AG04450 (cell line): ENCODE results near the gene ENTR1. TPM values are rescaled to one million over a fixed set of nuclear protein-coding genes. Genes with fewer than 3 reads are reported as not detected.
A peak's percentile ranks its signal among the peaks of the same experiment; 100 is the strongest.

ENCODE experiments used
- CTCF ChIA-PET: fragments of 300-600, 350-600 bp; formaldehyde crosslinking; extraction: SDS; loops from one replicate; lab custom pipeline; 2022; ENCODE audit warnings: antibody characterized with exemption, inconsistent platforms; lab: Charles Lee
- POLR2A ChIA-PET: fragments of 350-600 bp; formaldehyde crosslinking; extraction: SDS; loops from one replicate; lab custom pipeline; 2021; ENCODE audit warnings: antibody characterized with exemption, inconsistent platforms; lab: Yijun Ruan, JAX
- DNase-seq: peaks from one replicate; pipeline ENCODE4 v3.0.0-alpha.2; 2011; ENCODE audit warnings: low read depth, low spot score
- H3K27ac ChIP-seq: one replicate; pipeline ENCODE4 v1.5.1; 2012; ENCODE audit warnings: low read depth, low read length, control low read depth
- H3K27me3 ChIP-seq: one replicate; pipeline ENCODE4 v1.6.0; 2012; ENCODE audit warnings: low read length; ENCODE audit not compliant: control insufficient read depth, insufficient read depth
- H3K4me3 ChIP-seq: 2 replicates; pipeline ENCODE4 v1.5.1; 2011; ENCODE audit warnings: mild to moderate bottlenecking, low read depth, low read length, control low read depth
- H3K9me3 ChIP-seq: 2 replicates; pipeline ENCODE4 v1.5.1; 2012; ENCODE audit warnings: low read length; ENCODE audit not compliant: control insufficient read depth, insufficient read depth
- polyA plus RNA-seq: library from polyadenylated mRNA; depleted of rRNA; stranded (reverse); fragments of >200 nt; gene quantifications from 2 replicates; pipeline ENCODE4 v1.2.3, GENCODE V29; 2011
- TF ChIP-seq, protein P1 (sequence below): IDR thresholded peaks from 2 replicates; pipeline ENCODE4 v1.5.1; 2011; ENCODE audit warnings: low read depth, low read length, control low read depth, inconsistent platforms

ENTR1 gene
- polyA plus RNA-seq, 1 experiment, result 31.5 TPM

DNA sequence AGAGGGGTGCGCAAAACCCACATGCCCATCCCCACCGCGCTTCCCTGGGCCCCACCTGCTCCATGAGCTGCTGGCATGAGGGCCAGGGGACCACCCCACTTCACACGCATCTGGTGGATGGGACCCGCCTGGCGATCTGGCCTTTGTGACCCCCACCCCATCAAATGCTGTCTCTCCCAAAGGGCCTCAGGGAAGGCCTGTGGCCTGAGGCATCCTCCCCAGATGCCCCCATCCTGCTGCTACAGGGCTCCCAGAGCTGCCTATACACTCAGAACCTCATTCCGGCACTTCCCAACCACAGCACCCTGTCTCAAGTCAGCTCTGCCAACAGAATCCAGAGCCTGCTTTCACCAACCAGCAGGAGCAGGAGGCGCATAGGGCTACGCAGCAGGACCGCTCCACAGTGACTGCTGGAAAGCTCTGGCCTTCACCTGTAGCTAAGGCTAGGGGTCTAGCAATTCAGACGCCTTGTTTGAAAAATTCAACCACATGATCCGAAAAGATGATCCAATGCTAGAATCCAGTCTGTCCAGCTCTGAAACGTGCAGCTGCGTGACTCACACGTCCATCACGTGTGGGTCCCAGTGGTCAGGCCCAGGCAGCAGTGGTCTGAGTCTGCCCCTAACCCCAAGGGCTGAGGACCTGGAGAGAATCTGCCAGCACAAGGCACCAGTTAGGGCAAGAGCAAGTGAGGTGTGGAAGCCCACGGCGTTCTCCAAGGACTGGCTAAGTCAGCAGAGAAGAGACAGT is 9.1 kb downstream of the ENTR1 start:
- CTCF ChIA-PET, result interaction anchor here (0.7 to 3.0 kb wide), 5 partner anchors 8 to 260 kb away, joined by 3 to 36 read pairs (median 5); no protein-coding TSS in a partner anchor
- POLR2A ChIA-PET, result interaction anchor here (0.8 to 1.2 kb wide), 2 partner anchors 8 to 38 kb away, joined by 4 to 8 read pairs; partner anchors contain the start of gene DNLZ
- Histone ChIP-seq H3K4me3 (no peak overlapping the region), H3K27me3 (no peaks in the 10 kb centered on the region), H3K9me3 (no peaks in the 10 kb centered on the region; the same call in 1 of the 2 replicates), H3K27ac (no peak overlapping the region)
- TF ChIP-seq, protein P1, sequence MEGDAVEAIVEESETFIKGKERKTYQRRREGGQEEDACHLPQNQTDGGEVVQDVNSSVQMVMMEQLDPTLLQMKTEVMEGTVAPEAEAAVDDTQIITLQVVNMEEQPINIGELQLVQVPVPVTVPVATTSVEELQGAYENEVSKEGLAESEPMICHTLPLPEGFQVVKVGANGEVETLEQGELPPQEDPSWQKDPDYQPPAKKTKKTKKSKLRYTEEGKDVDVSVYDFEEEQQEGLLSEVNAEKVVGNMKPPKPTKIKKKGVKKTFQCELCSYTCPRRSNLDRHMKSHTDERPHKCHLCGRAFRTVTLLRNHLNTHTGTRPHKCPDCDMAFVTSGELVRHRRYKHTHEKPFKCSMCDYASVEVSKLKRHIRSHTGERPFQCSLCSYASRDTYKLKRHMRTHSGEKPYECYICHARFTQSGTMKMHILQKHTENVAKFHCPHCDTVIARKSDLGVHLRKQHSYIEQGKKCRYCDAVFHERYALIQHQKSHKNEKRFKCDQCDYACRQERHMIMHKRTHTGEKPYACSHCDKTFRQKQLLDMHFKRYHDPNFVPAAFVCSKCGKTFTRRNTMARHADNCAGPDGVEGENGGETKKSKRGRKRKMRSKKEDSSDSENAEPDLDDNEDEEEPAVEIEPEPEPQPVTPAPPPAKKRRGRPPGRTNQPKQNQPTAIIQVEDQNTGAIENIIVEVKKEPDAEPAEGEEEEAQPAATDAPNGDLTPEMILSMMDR, result no peak
- no peak for DNase-seq

GRCh38 chr9:136400038-136400834 is 10.2 kb downstream of the ENTR1 start, which contains the start of gene SNAPC4:
TSS of gene SNAPC4 (minus strand) at chr9:136400170. CDS start at chr9:136398428, 1,742 bp downstream.
- Histone ChIP-seq H3K4me3 (peak within 1 kb of the TSS; percentile 86), H3K27me3 (no peaks in the 10 kb centered on the region), H3K9me3 (no peaks in the 10 kb centered on the region; the same call in 1 of the 2 replicates), H3K27ac (peak within 1 kb of the TSS; percentile 57)
- peak; percentile 34 for DNase-seq
- TF ChIP-seq, protein P1, result peak; percentile 68
- CTCF ChIA-PET, result interaction anchor here (0.5 to 3.0 kb wide), 5 partner anchors 9 to 88 kb away, joined by 3 to 36 read pairs (median 5); no protein-coding TSS in a partner anchor
- POLR2A ChIA-PET, result interaction anchor here (1.2 kb wide), 1 partner anchor 37 kb away, joined by 8 read pairs; the partner anchor contains the start of gene DNLZ

DNA sequence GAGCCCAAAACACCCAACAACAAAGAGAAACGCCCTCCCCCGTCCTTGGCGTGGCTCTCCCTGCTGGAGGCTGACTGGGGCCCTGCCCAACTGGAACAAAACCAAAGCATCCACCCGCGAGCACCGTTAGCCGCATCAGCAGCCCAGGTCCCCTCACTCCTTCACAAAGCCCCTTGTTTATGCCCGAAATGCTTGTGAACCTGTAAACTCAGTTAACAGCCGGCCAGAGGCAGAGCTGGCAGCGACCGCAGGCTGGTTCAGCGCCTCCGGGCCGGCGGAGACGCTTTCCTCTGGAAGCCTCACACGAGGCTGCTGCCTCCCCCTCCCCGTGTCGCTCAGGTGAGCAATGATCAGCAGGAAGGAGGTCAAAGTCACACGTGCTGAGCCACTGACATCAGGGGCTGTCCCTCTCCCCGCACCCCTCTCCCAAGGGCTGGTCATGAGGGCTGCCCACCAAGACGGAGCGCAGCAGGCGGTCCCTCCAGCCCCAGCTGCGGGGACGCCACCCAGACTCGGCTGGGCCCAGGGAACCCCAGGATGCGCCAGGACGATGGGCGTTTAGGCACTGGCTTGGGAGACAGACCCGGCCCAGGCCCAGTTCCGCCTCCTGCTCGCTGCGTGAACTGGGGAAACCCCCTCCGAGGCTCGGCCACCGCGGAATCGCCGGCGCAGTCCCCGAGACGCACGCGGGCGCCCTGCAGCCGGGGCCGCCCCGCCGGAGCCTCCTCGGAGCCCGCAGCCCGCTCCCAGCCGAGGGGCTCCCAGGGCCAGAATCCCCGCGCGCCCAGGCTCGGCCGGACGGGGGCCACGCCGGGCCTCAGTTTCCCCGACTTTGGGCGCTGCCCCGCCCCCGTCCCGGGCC is 11.0 kb downstream of the ENTR1 start:
- Histone ChIP-seq H3K4me3 (peak overlapping the region; percentile 86), H3K9me3 (no peaks in the 10 kb centered on the region; the same call in 1 of the 2 replicates), H3K27me3 (no peaks in the 10 kb centered on the region), H3K27ac (peak overlapping the region; percentile 47)
- no peak for DNase-seq
- POLR2A ChIA-PET, result no interaction called here
- CTCF ChIA-PET, result interaction anchor here (0.5 to 1.8 kb wide), 3 partner anchors 13 to 159 kb away, joined by 3 to 9 read pairs (median 4); no protein-coding TSS in a partner anchor
- TF ChIP-seq, protein P1, result no peak

GRCh38 chr9:136398286-136398685 is 12.1 kb downstream of the ENTR1 start:
- peak overlapping the region; percentile 86 for H3K4me3 ChIP-seq
- ChIA-PET CTCF (interaction anchor here (1.8 kb wide), 1 partner anchor 85 kb away, joined by 9 read pairs; no protein-coding TSS in a partner anchor), POLR2A (no interaction called here)

More at GRCh38 chr9:136398286-136398685, 12.1 kb downstream of the ENTR1 start:
- Histone ChIP-seq H3K27ac (no peak overlapping the region), H3K27me3 (no peaks in the 10 kb centered on the region), H3K9me3 (no peaks in the 10 kb centered on the region; the same call in 1 of the 2 replicates)
- TF ChIP-seq, protein P1, result no peak
- DNase-seq, result no peak
